ENCODE results near the gene SULT1C4. TPM values are rescaled to one million over a fixed set of nuclear protein-coding genes. Genes with fewer than 3 reads are reported as not detected.
"Not testable (repeated sequence)": the region's sequence is repeated elsewhere in the genome, so short reads cannot be mapped to it uniquely, and the experiment has no call there.

SULT1C4 gene
- total RNA-seq, 1 donor from 2014 or later: not detected

DNA sequence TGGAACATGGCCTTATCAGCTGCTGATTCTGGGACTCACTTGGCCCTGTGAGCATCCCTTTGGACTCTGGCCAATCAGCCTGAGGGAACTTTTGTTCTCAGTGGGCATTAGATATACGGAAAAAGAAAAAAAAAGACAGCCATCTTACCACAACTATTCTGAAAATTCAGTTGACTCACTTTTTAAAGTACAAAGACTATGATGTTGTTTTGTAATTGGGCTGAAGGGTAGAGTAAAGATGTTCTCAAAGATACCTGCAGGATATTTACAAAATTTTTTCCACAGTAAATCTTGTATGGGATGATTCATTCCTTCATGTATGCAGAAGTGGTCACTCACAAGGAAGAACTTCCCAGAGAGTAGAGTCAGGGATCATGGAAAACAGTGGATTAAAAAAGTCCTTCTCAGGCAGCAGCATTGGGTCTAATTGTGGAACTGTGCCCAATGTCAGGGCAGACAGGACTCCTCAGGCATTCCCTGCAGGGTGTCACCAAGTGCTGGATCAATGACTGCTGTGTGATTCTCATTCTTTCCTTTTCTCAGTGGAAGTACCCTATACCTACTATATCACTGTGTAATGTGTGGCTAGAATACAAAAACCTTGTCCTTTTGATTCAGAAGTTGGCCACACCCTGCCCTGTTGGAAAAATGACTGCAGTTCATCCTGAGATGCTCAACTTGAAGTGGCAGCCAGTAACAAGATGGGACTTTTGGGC lies 35.4 kb downstream of the SULT1C4 start:
- peak; percentile 83 for DNase-seq (ENCODE audit: low read depth)

DNA sequence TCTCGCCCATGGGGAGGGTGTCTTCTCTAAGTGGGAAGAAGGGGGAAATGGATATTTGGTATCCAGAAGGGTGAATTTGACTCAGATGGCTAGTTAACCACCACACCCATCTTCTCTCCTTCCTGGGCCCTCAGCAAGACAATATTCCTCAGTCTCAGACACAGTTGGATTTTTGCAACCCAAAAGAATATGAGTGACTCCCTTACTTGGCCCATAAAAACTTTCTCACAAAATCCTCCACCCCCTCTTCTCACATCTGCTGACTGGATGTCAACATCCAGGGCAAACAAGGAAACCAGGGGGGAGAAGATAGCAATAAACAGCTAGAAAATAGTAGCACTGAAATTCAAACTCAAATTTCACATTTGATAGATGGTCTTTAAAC lies 35.9 kb downstream of the SULT1C4 start:
- no peak for DNase-seq (ENCODE audit: low read depth)

DNA sequence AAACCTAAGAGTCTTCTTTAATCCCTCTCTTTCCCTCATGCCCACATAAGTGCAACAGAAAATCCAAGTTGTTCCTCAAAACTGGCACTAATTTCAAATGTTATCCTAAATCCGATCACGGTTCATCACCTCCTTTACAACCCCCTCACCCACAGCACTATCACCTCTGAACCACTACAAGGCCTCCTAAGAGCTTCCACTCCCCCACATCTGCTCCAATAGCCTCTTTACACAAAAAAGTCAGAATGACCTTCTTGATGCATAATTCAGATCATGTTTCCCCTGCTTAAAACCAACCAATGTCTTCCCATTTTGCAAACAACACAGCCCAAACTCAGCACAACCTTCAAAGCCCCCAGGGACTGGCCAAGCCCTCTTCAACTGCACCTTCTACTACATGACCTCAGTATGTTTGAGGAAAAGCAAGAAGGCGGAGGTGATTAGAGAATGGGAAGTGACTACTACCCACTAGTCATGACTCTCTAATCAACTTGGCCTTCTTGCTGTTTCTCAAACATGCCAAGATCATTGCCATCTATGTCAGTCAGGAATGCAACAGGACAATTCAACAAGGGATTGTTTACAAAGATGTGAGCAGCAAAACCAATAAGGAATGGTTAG lies 36.6 kb downstream of the SULT1C4 start:
- DNase-seq (ENCODE audit: low read depth): no peak

DNA sequence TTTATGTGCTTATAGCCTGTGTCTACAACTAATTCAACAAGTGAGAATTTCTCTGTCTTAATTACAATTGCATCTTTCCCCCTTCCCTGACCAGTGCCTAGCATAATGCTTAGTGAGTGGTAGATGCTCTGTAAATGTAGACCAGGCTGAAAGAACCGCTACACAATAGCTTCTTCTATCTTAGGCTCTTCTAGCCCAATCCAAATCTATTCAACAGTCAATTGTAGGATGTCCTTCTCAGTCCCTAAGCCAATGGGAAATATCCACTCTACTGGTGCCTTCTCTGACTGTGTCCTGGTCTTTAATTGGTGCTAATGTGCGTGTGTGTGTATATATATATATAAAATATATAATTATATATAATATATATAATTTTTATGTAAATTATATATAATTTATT lies 37.2 kb downstream of the SULT1C4 start:
- no peak for DNase-seq (ENCODE audit: low read depth)

DNA sequence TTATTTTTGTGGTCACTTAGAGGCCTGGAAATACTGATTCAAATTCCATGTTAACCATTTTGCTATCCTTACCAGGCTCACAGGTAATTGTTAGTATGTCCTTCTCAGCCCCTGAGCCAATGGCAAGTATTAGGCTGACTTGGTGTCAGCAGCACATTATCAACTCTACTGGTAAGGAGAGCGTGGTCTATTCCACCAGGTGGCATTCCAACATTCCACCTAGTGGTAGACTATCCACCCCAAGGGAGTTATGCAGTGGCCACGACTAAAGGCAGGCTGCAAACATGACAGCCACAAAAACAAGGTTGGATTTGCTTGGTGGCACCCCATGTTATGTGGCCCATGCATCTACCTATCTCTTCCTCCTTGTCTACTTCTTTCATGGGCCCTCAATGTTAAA lies 39.5 kb downstream of the SULT1C4 start:
- peak; percentile 59 for DNase-seq (ENCODE audit: low read depth)

DNA sequence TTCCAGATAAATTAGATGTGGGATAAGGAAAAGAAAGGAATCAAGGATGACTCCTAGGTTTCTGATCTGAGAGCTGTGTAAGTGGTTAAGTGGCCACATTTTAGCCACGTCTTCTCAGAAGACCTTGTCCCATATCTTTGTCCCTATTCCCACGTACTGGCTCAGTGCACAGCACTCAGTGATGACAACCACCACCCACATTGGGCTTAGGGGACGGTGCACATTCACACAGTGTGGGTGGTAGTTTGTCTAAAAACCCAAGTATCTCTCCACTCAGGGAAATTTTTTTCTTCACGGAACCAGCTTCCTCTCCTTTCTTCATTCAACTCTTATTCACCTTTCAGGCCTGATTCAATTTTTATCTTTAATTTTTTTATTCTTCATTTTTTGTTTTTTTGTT lies 40.7 kb downstream of the SULT1C4 start:
- DNase-seq (ENCODE audit: low read depth): no peak

DNA sequence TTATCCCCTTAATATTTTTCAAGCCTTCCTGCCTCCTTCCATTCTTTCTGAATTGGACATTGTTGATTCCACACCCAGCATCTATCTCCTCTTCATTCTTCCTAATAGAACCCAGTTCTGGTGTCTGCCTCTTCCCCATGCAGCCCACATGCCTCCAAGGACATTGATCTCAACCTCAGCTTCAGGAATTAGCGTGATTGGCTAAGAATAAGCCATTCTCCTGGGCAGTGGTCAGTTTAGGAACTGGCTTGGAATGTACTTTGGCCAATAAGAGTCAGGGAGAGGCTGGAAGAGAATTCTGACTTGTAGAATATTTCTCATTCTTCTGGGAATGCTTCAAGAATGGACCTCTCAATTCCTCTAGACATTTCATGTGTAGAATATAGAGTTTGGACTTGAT lies 45.3 kb downstream of the SULT1C4 start:
- no peak for DNase-seq (ENCODE audit: low read depth)

DNA sequence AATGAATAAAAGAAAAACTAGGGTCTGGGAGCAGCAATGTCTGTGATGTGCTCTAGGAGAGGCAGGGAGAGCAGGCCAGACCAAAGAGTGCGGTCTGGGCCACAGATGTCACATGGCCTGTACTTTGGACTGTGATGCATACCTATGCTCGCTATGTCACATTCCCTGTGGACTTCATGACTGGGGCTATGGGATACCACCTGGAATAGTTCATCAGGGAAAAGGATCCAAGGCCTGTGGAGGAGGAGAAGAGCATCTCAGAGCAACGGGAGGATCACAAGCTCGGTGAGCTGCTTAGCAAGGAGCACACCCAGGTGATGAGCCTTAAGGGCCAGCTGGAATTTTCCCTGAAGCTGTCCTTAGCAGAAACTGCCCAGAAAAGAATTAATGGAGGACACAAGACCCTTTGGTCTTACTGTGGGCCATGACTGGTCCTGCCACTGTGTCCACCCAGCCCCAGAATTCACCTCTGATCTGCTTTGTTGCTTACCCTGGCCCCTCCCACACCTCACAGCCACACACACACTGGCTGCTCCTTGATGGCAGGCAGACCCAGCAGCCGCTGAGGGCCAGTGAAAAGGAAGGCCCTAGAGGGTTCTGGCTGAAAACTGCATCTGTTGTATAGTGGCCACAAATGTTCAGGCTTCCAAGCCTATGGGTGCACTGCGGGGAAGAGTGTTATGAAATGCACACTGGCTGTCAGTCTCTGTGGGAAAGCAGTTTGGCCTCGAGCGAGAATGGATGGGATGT lies 45.9 kb downstream of the SULT1C4 start:
- peak; percentile 48 for DNase-seq (ENCODE audit: low read depth)

DNA sequence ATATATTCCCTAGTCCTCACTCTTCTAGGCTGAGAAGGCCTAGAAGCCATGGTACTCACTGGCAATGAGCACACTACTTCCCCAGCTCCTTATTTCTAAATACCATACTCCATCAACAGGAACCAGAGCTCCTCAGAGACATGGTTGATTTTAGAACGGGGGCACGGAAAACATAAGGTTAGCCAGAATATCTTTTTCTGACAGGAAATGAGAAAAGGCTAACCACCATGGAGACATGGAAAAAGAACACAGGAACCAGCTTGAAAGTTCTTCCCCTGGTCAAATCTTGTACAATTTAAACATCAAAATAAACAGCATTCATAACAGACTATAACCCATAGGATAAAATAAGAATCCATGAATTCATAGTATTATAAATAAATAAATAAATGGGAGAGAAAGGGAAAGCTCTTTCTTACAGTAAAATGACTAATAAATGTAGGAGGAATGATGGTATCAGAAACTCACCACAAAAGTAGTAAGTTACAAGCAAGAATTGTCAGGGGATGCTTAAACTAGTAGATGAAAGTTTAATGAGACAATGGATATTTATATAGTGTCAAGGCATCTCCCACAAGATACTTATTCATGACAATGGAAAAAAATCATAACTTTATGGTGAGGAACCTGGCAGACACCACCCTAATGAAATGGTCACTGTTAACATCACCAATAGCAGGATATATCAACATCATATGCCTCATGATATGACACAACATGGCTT lies 50.7 kb downstream of the SULT1C4 start:
- DNase-seq (ENCODE audit: low read depth): no peak

DNA sequence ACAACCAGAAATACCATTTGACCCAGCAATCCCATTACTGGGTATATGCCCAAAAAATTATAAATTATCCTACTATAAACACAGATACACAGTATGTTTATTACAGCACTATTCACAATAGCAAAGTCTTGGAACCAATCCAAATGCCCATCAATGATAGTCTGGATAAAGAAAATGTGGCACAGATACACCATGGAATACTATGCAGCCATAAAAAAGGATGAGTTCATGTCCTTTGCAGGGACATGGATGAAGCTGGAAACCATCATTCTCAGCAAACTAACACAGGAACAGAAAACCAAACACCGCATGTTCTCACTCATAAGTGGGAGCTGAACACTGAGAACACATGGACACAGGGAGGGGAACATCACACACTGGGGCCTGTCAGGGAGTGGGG lies 57.8 kb downstream of the SULT1C4 start:
- DNase-seq (ENCODE audit: low read depth): not testable (repeated sequence)

DNA sequence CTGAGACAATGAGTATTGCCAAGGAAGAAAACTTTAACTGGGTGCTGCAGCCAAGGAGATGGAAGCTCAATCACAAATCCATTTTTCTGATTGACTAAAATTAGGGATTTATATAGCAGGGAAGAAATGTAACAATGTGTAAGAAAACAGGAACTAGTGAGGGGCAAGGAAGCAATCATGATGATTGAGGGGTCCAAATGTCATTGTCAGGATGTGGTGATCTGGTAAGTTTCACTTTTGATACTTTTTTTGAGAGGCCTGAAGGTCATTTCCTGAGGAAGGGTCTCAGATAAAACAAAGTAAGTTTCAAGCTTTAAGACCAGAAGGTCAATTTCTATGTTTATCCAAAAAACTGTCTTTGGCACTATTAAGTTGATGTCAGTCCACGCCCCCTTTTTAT lies 59.2 kb downstream of the SULT1C4 start:
- DNase-seq (ENCODE audit: low read depth): no peak

Other genes starting within 250 kb of the SULT1C4 start
- not detected in 2 replicates for gene SULT1C3, start 138.0 kb upstream of the SULT1C4 start, total RNA-seq
- gene SULT1C2, start 89.1 kb upstream of the SULT1C4 start, total RNA-seq: 0.16 and 0.37 TPM in 2 replicates
- gene GCC2, start 71.3 kb downstream of the SULT1C4 start, total RNA-seq: 17.9 and 21.9 TPM in 2 replicates
- gene LIMS1, start 156.5 kb downstream of the SULT1C4 start, total RNA-seq: 185 and 201 TPM in 2 replicates

Measured in myocyte (in vitro differentiated cells).